PC-9 (cell line): ENCODE data around the gene KRT77.

Experiments used
- EZH2 ChIP-seq: fragments of 200-600 bp; sonication (generic); IDR thresholded peaks from 2 replicates; pipeline ENCODE4 v1.8.0; 2017; ENCODE audit warnings: antibody characterized with exemption, low read depth
- TF ChIP-seq, protein P1 (sequence below): fragments of 200-600 bp; sonication (generic); conservative IDR thresholded peaks from 2 replicates; pipeline ENCODE4 v1.6.1; 2017; ENCODE audit warnings: mixed run types, antibody characterized with exemption, mild to moderate bottlenecking, moderate library complexity

- no peak for TF ChIP-seq EZH2
- TF ChIP-seq, protein P1, sequence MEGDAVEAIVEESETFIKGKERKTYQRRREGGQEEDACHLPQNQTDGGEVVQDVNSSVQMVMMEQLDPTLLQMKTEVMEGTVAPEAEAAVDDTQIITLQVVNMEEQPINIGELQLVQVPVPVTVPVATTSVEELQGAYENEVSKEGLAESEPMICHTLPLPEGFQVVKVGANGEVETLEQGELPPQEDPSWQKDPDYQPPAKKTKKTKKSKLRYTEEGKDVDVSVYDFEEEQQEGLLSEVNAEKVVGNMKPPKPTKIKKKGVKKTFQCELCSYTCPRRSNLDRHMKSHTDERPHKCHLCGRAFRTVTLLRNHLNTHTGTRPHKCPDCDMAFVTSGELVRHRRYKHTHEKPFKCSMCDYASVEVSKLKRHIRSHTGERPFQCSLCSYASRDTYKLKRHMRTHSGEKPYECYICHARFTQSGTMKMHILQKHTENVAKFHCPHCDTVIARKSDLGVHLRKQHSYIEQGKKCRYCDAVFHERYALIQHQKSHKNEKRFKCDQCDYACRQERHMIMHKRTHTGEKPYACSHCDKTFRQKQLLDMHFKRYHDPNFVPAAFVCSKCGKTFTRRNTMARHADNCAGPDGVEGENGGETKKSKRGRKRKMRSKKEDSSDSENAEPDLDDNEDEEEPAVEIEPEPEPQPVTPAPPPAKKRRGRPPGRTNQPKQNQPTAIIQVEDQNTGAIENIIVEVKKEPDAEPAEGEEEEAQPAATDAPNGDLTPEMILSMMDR = no peak
These were observed 6.7 kb downstream of the KRT77 start for GRCh38 chr12:52696588-52696987.
